Activated B cell treated with CpG ODN at 0.5 μM for 24 hours (primary cell): ENCODE measurements around the gene ZMYND8. TPM values are rescaled to one million over a fixed set of nuclear protein-coding genes. Genes with fewer than 3 reads are reported as not detected.

Experiments used
- ATAC-seq: fragments of 200-7000 bp; cut with Tn5 transposase; one replicate; pipeline ENCODE4 v1.10.0; 2021; ENCODE audit warnings: low read depth, mild to moderate bottlenecking, moderate library complexity
- CTCF ChIA-PET: fragments of 350-600 bp; sonication (Branson Sonifier 250); formaldehyde crosslinking; loops from one replicate; lab custom pipeline; 2021; ENCODE audit warnings: antibody characterized with exemption; lab: Charles Lee
- POLR2A ChIA-PET: fragments of 350-600 bp; sonication (Branson Sonifier 250); formaldehyde crosslinking; loops from one replicate; lab custom pipeline; 2021; ENCODE audit warnings: antibody characterized with exemption; lab: Charles Lee
- DNase-seq: peaks from one replicate; pipeline ENCODE4 v3.0.0; 2022
- H3K27ac Mint-ChIP-seq: one replicate; pipeline ENCODE4 v1.8.0; 2020; ENCODE audit warnings: mixed read lengths
- H3K27me3 Mint-ChIP-seq: one replicate; pipeline ENCODE4 v1.8.0; 2021; ENCODE audit warnings: mixed read lengths
- H3K36me3 Mint-ChIP-seq: one replicate; pipeline ENCODE4 v1.8.0; 2021; ENCODE audit warnings: low read depth, mixed read lengths
- H3K4me1 Mint-ChIP-seq: one replicate; pipeline ENCODE4 v1.8.0; 2021; ENCODE audit warnings: mixed read lengths
- H3K4me3 Mint-ChIP-seq: one replicate; pipeline ENCODE4 v1.8.0; 2020; ENCODE audit warnings: mild to moderate bottlenecking, mixed read lengths
- H3K9me3 Mint-ChIP-seq: one replicate; pipeline ENCODE4 v1.8.0; 2020; ENCODE audit warnings: mixed read lengths
- intact Hi-C: fragments of 100-400 bp; cut with micrococcal nuclease; formaldehyde crosslinking; loops from one replicate; pipeline ENCODE4 v1.15.1; 2024
- total RNA-seq: library from RNA; stranded (reverse); gene quantifications from 2 replicates; pipeline ENCODE4 v1.2.3, GENCODE V29; 2022
- TF ChIP-seq, protein P1 (sequence below): fragments of 200-600 bp; IDR thresholded peaks from one replicate; pipeline ENCODE4 v1.8.0; 2022; ENCODE audit warnings: antibody characterized with exemption, mild to moderate bottlenecking

Gene ZMYND8
- total RNA-seq, 1 donor from 2014 or later, result 42.6 TPM

DNA sequence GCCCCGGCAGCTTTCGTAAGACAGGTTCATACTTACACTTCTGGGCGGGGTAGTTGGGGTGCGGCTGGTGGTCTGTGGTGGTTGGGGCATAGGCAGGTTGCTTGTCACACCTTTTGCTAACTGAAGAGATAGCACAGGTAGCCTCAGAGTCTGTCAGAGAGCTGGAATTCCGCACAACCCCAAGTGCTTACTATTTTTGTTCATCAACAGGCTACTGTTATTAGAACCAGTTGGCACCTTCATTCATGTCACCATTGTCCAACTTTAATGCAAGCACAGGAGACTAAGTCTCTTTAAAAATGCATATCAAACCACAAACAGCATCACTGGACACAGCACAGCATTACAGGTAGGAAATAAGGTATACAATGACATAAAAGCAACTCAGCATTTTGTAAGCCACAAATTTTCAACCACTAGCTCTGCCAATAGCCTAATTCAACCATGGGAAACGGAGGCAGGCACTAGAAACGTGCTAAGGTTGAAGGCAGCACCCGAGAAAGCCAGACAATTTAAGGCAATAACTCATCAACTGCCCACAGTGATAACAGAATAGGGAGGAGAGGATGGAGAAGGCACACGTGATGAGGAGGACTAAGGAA is 143.8 kb downstream of the ZMYND8 start:
- DNase-seq, result no peak
- intact Hi-C loops, result no loop called here
- no peaks in the 10 kb centered on the region for H3K9me3 Mint-ChIP-seq
- no peak for ATAC-seq
- H3K27ac Mint-ChIP-seq, result no peak overlapping the region
- H3K36me3 Mint-ChIP-seq, result peaks cover 45% of the 10 kb centered on the region
- H3K4me3 Mint-ChIP-seq, result no peak overlapping the region
- no peaks in the 10 kb centered on the region for H3K27me3 Mint-ChIP-seq
- TF ChIP-seq, protein P1, sequence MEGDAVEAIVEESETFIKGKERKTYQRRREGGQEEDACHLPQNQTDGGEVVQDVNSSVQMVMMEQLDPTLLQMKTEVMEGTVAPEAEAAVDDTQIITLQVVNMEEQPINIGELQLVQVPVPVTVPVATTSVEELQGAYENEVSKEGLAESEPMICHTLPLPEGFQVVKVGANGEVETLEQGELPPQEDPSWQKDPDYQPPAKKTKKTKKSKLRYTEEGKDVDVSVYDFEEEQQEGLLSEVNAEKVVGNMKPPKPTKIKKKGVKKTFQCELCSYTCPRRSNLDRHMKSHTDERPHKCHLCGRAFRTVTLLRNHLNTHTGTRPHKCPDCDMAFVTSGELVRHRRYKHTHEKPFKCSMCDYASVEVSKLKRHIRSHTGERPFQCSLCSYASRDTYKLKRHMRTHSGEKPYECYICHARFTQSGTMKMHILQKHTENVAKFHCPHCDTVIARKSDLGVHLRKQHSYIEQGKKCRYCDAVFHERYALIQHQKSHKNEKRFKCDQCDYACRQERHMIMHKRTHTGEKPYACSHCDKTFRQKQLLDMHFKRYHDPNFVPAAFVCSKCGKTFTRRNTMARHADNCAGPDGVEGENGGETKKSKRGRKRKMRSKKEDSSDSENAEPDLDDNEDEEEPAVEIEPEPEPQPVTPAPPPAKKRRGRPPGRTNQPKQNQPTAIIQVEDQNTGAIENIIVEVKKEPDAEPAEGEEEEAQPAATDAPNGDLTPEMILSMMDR, result no peak
- ChIA-PET CTCF (interaction anchor here (1.1 kb wide), 1 partner anchor 16 kb away, joined by 3 read pairs; no protein-coding TSS in a partner anchor), POLR2A (interaction anchor here (0.6 kb wide), 1 partner anchor 77 kb away, joined by 7 read pairs; no protein-coding TSS in a partner anchor)
- no peaks in the 10 kb centered on the region for H3K4me1 Mint-ChIP-seq

DNA sequence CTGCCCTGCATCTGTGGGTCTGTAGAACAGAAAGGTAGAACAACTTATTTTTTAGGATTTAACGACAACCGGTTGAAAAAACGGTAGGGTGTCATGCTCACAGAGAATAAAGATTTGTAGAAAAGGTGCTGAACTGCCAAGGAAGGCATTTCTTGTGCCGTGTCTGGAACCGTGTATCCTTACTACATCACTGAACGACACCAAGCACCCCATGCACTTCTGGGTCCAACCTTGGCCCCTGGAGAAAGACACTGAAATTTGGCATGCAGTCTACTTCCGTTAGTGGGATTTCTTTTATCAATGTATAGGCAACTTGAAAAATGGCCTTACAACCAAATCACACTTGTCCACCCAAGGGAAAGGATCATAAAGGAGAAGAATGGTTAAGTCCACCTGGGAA is 145.5 kb downstream of the ZMYND8 start:
- Mint-ChIP-seq H3K4me3 (no peak overlapping the region), H3K27me3 (no peaks in the 10 kb centered on the region), H3K36me3 (peaks cover 36% of the 10 kb centered on the region), H3K4me1 (no peaks in the 10 kb centered on the region), H3K9me3 (no peaks in the 10 kb centered on the region), H3K27ac (no peak overlapping the region)
- ChIA-PET CTCF (no interaction called here), POLR2A (no interaction called here)
- intact Hi-C loops, result no loop called here
- DNase-seq (no peak), ATAC-seq (no peak)
- TF ChIP-seq, protein P1, result no peak

DNA sequence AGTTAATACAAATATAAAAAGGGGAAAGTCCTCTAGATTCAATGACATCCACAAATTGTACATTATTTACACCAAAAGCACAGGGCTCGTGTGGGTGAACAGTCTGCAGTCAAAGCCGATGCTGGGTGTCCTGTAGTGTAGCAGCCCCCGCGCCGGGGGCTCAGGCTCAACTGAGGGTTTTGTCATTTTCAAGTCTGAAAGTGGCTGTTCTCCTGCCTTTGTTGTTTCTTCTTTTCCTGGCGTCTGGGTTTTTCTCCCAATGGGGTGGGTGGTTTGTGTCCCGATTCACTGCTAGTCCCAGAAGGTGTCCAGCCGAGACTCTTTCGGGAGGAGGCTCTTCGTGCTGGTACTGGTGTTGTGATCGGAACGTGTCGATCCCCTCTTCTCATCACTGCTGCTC is 146.0 kb downstream of the ZMYND8 start:
- H3K36me3 Mint-ChIP-seq, result peaks cover 30% of the 10 kb centered on the region
- TF ChIP-seq, protein P1, result no peak
- CTCF ChIA-PET, result no interaction called here
- no peaks in the 10 kb centered on the region for H3K27me3 Mint-ChIP-seq
- intact Hi-C loops, result no loop called here
- DNase-seq (no peak), ATAC-seq (no peak)
- no peaks in the 10 kb centered on the region for H3K9me3 Mint-ChIP-seq
- no peak overlapping the region for H3K27ac Mint-ChIP-seq
- H3K4me3 Mint-ChIP-seq, result no peak overlapping the region
- POLR2A ChIA-PET, result no interaction called here
- peaks cover 5% of the 10 kb centered on the region for H3K4me1 Mint-ChIP-seq

GRCh38 chr20:47209982-47210381 is 146.5 kb downstream of the ZMYND8 start:
- intact Hi-C loops, result no loop called here
- ATAC-seq, result no peak
- H3K9me3 Mint-ChIP-seq, result no peaks in the 10 kb centered on the region
- peaks cover 28% of the 10 kb centered on the region for H3K36me3 Mint-ChIP-seq
- H3K4me1 Mint-ChIP-seq, result peaks cover 6% of the 10 kb centered on the region
- H3K4me3 Mint-ChIP-seq, result no peak overlapping the region
- CTCF ChIA-PET, result no interaction called here
- no peaks in the 10 kb centered on the region for H3K27me3 Mint-ChIP-seq
- DNase-seq, result no peak
- TF ChIP-seq, protein P1, result no peak
- no peak overlapping the region for H3K27ac Mint-ChIP-seq
- POLR2A ChIA-PET, result no interaction called here

- no peaks in the 10 kb centered on the region for H3K9me3 Mint-ChIP-seq
- CTCF ChIA-PET, result no interaction called here
Measured at GRCh38 chr20:47208534-47209174, 147.8 kb downstream of the ZMYND8 start.

More at GRCh38 chr20:47208534-47209174, 147.8 kb downstream of the ZMYND8 start:
- ATAC-seq, result no peak
- Mint-ChIP-seq H3K4me3 (no peak overlapping the region), H3K27ac (no peak overlapping the region), H3K36me3 (peaks cover 28% of the 10 kb centered on the region), H3K4me1 (peaks cover 6% of the 10 kb centered on the region), H3K27me3 (no peaks in the 10 kb centered on the region)
- intact Hi-C loops, result no loop called here
- DNase-seq, result no peak
- POLR2A ChIA-PET, result no interaction called here
- TF ChIP-seq, protein P1, result no peak
